ENCODE data around the gene ATG5.

ATG5 gene

GRCh38 chr6:106279179-106279578, 46.4 kb downstream of the ATG5 start:
- no peak overlapping the region for H3K4me3 ChIP-seq (ENCODE audit: low read length)
- H3K36me3 ChIP-seq (ENCODE audit: control insufficient read depth, low read length), result peaks cover 15% of the 10 kb centered on the region
- 0 out of 2 replicates have a peak, but pooled peaks cover 2% of the 10 kb centered on the region for H3F3A ChIP-seq (ENCODE audit: control insufficient read depth, insufficient read depth)
- no peak overlapping the region for H3K4me2 ChIP-seq (ENCODE audit: low read length)
- TF ChIP-seq CTCF (IDR thresholded peaks at IDR 0.05; ENCODE audit: low read depth, low read length, poor library complexity, severe bottlenecking) (no peak), EZH2phosphoT487 (IDR thresholded peaks at IDR 0.05; ENCODE audit: borderline replicate concordance, low read length) (no peak)
- no peak overlapping the region for H3K27ac ChIP-seq (ENCODE audit: low read depth, low read length)
- H3K9me3 ChIP-seq (ENCODE audit: control insufficient read depth, insufficient read depth, low read length), result no peaks in the 10 kb centered on the region
- H3K79me2 ChIP-seq (ENCODE audit: control insufficient read depth, low read length), result peaks cover 10% of the 10 kb centered on the region
- H4K20me1 ChIP-seq (ENCODE audit: control insufficient read depth, insufficient read depth, low read depth, low read length), result no peaks in the 10 kb centered on the region
- no peaks in the 10 kb centered on the region for H3K9me2 ChIP-seq (replicated peaks; ENCODE audit: control insufficient read depth, low read length)
- no peaks in the 10 kb centered on the region for H3K4me1 ChIP-seq (ENCODE audit: control insufficient read depth, low read length)
- H3K27me3 ChIP-seq (ENCODE audit: control insufficient read depth, low read length), result no peaks in the 10 kb centered on the region

GRCh38 chr6:106275692-106276091, 49.9 kb downstream of the ATG5 start:
- Histone ChIP-seq H3K9me2 (replicated peaks; ENCODE audit: control insufficient read depth, low read length) (no peaks in the 10 kb centered on the region), H3K79me2 (ENCODE audit: control insufficient read depth, low read length) (peaks cover 30% of the 10 kb centered on the region), H3K9me3 (ENCODE audit: control insufficient read depth, insufficient read depth, low read length) (no peaks in the 10 kb centered on the region; the same call in 1 of the 2 replicates), H4K20me1 (ENCODE audit: control insufficient read depth, insufficient read depth, low read depth, low read length) (no peaks in the 10 kb centered on the region), H3F3A (ENCODE audit: control insufficient read depth, insufficient read depth) (no peaks in the 10 kb centered on the region), H3K4me1 (ENCODE audit: control insufficient read depth, low read length) (peaks cover 13% of the 10 kb centered on the region), H3K36me3 (ENCODE audit: control insufficient read depth, low read length) (peaks cover 25% of the 10 kb centered on the region), H3K27me3 (ENCODE audit: control insufficient read depth, low read length) (no peaks in the 10 kb centered on the region), H3K27ac (ENCODE audit: low read depth, low read length) (no peak overlapping the region), H3K4me3 (ENCODE audit: low read length) (no peak overlapping the region), H3K4me2 (ENCODE audit: low read length) (no peak overlapping the region)
- no peak for TF ChIP-seq EZH2phosphoT487 (IDR thresholded peaks at IDR 0.05; ENCODE audit: borderline replicate concordance, low read length)
- no peak for TF ChIP-seq CTCF (IDR thresholded peaks at IDR 0.05; ENCODE audit: low read depth, low read length, poor library complexity, severe bottlenecking)

DNA sequence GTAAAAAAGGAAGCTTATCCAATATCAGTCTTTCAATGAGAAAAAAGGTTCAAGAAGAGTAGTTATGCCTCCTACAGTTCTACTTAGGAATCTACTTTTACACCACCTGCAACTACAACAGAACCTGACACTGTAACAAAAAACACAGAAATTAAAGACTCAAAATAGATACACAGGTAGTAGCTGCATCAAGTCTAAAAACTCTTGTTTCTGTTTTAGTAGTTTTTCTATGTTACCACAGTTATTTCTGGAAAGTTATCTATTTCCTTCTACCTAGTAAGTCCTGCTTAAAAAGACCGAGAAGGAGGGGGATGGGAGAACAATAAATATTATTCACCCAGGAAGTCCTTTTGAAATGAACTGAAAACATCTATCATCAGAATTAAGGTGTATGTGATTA, 52.5 kb downstream of the ATG5 start:
- Histone ChIP-seq H3K27ac (ENCODE audit: low read depth, low read length) (no peak overlapping the region), H3K4me2 (ENCODE audit: low read length) (peak overlapping the region; percentile 12), H4K20me1 (ENCODE audit: control insufficient read depth, insufficient read depth, low read depth, low read length) (no peaks in the 10 kb centered on the region), H3K36me3 (ENCODE audit: control insufficient read depth, low read length) (peaks cover 16% of the 10 kb centered on the region), H3F3A (ENCODE audit: control insufficient read depth, insufficient read depth) (no peaks in the 10 kb centered on the region), H3K4me3 (ENCODE audit: low read length) (no peak overlapping the region), H3K4me1 (ENCODE audit: control insufficient read depth, low read length) (peaks cover 13% of the 10 kb centered on the region), H3K27me3 (ENCODE audit: control insufficient read depth, low read length) (no peaks in the 10 kb centered on the region), H3K79me2 (ENCODE audit: control insufficient read depth, low read length) (peaks cover 46% of the 10 kb centered on the region), H3K9me3 (ENCODE audit: control insufficient read depth, insufficient read depth, low read length) (no peaks in the 10 kb centered on the region; the same call in 1 of the 2 replicates), H3K9me2 (replicated peaks; ENCODE audit: control insufficient read depth, low read length) (no peaks in the 10 kb centered on the region)
- no peak for TF ChIP-seq EZH2phosphoT487 (IDR thresholded peaks at IDR 0.05; ENCODE audit: borderline replicate concordance, low read length)
- no peak for TF ChIP-seq CTCF (IDR thresholded peaks at IDR 0.05; ENCODE audit: low read depth, low read length, poor library complexity, severe bottlenecking)

All from DOHH2 (cell line).